HG03025 (cell line): Measurements from ENCODE around the gene MTERF4.

Experiments
- ATAC-seq: cut with Tn5 transposase; IDR thresholded peaks from one replicate; pipeline ENCODE4 v1.9.1; 2021; ENCODE audit warnings: mild to moderate bottlenecking, moderate library complexity; ENCODE audit not compliant: unreplicated experiment, low FRiP score

The MTERF4 gene

DNA sequence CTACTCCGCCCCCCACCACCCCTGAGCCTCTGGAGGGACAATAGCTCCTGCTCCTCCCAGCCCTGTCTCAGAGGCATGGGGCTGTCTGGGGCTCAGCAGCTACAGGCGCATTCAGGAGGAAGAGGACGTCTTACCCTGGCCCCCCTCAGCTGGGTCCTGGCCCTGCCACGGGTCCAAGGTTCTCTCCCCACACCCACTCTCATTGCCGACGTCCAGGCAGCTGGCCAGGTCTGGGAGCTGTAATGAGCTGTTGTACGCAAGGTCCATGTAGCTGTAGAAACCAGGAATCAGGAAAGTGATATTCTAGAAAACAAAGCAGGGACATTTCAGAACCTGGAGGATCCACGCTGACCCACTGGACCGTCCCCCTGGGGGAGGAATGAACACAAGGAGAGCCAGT is 33.6 kb upstream of the MTERF4 start:
- ATAC-seq, result no peak

- ATAC-seq, result no peak
These were observed 32.6 kb upstream of the MTERF4 start for GRCh38 chr2:241134711-241135110.

- ATAC-seq, result no peak
These were observed 31.3 kb upstream of the MTERF4 start for GRCh38 chr2:241133436-241133820.

- ATAC-seq, result no peak
These were observed 30.7 kb upstream of the MTERF4 start for GRCh38 chr2:241132538-241133435.

DNA sequence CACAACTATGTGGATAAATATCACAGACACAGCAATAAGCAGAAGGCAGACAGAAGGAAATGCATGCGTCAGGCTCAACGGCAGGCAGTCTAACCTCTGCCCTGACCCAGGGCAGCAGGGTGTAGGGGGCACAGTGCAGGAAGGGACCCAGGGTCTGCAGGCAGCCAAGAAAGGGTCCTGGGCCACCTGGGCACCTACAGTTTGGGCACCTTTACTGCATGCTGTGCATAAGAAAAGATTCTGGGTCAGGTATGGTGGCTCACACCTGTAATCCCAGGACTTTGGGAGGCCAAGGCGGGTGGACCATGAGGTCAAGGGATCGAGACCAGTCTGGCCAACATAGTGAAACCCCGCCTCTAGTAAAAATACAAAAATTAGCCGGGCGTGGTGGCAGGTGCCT is 29.4 kb upstream of the MTERF4 start:
- ATAC-seq, result no peak

- no peak for ATAC-seq
These were observed 28.2 kb upstream of the MTERF4 start for GRCh38 chr2:241130316-241130715.

DNA sequence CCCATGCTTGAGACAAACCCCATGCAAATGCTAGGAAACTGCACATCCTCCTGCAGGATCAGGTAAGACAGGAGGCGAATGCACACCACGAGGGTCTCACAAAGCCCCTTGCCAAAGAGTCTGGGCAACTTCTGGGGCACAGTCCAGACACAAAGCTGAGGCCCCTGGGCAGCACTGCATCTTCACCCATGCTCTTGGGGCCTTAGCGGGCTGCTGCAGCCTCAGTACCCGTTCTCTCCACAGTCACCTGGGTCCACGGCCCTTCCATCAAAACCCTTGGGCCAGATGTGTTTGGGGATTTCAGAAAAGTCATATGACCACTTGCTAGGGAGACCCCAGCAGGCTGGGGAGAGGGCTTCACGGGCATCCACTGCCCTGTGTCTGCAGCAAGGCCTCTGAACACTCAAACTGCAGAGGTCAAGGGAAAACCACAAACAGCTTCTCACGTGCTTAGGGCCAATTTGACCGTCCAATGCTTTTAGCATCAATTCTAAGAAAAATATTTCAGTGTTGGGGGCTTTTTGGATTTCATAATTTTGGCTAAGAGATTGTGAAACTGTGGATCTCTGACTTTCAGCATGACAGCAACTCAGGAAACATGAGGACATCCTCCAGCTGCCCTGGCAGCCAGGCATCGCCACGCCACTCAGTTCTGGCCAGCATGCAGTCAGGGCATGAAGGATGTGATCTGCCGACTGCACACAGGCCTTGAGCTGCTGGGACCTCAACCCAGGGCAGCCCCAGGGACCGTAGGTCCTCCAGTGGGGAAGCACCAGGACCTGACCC is 27.2 kb upstream of the MTERF4 start:
- ATAC-seq, result no peak

DNA sequence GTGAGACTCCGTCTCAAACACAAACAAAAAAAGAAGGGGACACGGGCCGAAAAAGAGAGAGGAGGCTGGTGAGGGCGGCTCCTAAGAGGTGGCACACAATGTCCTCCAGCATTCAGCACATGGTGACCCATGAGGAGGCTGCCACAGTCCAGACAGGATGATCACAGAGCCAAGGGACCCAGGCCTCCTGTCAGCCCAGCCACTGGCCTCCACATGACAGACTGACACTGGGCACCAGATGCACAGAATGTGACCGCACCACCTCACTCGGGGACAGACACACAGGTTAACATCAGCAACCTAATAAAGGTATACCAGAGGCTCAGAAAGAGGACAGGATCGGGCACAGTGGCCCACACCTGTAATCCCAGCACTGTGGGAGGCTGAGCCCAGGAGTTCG is 26.2 kb upstream of the MTERF4 start:
- ATAC-seq, result no peak

DNA sequence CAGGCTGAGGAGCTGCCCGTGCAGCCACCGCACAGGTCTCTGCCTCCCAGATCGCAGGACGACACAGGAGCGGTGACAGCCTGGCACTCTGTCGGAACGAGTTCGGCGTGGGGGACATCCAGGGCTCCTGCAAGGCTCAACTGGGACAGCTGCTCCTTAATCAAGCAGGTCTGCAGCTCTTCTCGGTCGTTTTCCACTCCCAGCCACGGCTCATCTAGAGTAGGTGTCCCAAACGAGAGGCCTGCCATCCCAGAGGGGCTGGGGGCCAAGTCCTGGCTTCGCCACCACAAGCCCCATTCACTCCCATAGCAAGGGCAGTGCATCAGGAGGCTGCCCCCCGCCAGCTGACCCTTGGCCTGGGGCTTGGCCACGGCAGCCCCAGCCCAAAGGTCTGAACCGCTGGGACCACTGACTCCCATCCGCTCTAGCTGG is 24.7 kb upstream of the MTERF4 start:
- ATAC-seq, result no peak

GRCh38 chr2:241126201-241126611 is 24.1 kb upstream of the MTERF4 start:
- no peak for ATAC-seq

- ATAC-seq, result no peak
These were observed 23.5 kb upstream of the MTERF4 start for GRCh38 chr2:241125626-241126025.

- no peak for ATAC-seq
These were observed 21.9 kb upstream of the MTERF4 start for GRCh38 chr2:241123816-241124536.

- ATAC-seq, result no peak
These were observed 20.4 kb upstream of the MTERF4 start for GRCh38 chr2:241122376-241123002.

DNA sequence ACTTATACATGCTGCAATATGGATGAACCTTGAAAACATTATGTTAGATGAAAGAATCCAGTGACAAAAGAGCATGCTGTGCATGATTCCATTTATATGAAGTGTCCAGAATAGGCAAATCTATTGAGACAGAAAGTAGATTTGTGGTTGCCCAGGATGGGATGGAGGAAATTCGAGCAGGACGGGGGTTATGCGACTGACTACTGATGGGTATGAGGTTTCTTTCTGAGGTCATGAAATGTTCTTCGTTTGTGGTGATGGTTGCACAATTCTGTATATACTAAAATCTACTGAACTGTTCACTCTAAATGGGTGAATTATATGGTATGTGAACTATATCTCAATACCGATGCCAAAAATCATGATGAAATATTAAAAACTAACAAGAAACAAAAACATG is 18.9 kb upstream of the MTERF4 start:
- ATAC-seq, result no peak

- ATAC-seq, result no peak
These were observed 18.4 kb upstream of the MTERF4 start for GRCh38 chr2:241120440-241120839.

GRCh38 chr2:241118737-241119505 is 16.8 kb upstream of the MTERF4 start:
- no peak for ATAC-seq

DNA sequence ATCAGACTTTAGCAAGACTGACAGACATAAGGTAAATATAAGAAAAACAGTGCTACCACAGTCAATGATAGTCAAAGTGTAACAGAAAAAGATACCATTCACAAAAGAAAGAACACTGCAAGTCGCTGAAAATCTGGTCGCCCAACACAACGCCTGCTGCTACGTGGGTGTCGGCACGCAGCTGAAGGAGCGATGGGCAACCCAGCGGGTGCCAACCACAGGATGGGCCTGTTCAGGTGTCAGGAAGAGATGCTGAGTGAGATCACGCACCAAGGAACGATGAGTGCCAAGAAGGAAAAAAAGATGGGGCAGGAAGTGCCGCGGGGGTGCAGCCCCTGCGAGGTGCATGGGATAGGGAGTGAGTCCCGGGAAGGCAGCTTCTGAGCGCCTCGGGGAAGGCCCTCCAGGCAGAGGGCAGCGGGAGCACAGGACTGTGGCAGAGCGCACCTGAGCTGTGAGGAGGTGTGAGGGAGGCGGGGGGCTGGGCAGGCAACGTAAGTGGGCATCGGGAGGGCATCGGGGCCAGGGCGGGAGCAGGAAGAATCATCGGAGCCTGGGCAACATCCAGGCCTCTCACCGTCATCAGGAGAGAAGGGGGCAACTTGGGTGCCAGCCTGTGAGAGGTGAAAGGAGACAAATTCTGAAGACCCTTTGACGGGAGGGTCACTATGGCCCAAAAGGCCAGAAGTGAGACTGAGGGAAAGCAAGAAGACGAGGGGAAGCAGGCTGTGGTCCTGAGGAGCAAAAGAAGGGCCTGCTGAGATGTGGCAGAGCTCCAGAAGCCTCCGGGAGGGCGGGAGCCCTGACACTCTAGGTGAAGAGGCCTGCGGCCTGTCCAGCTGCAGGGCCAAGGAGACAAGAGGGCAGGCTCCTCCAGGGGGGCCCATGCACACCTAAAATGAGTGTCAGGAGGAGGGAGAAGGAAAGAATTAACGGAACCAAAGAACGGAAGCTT is 14.8 kb upstream of the MTERF4 start:
- no peak for ATAC-seq

- ATAC-seq, result no peak
These were observed 13.3 kb upstream of the MTERF4 start for GRCh38 chr2:241115361-241115760.

DNA sequence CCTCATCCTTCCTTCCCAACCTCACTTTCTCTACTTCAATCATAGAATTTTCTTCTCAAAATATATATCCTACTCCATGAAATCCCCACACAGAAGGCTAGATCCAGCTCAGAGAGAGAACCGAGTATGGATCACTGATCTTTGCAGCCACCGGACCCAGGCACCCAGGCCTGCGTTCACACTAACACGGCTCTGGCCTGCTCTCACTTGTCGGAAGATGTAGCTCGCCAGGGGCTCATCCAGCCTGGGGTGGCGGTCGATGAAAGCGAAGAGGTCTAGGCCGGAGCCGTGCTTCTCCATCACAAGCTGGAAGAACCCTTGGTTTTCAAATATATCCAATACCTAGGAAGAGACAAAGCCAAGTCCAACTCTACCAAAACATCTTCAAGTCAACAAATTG is 12.7 kb upstream of the MTERF4 start:
- no peak for ATAC-seq
